Measurements from ENCODE around the gene POLK.

GRCh38 chr5:75623846-75624245 lies 112.2 kb downstream of the POLK start:
- TF ChIP-seq POLR2A (IDR thresholded peaks at IDR 0.05): no peak
- no peak for TF ChIP-seq CTCF (IDR thresholded peaks at IDR 0.05)

Measured in body of pancreas (tissue), 4 donors.